Panc1 (cell line): ENCODE measurements around the gene SNTG2. TPM values are rescaled to one million over a fixed set of nuclear protein-coding genes. Genes with fewer than 3 reads are reported as not detected.

Source experiments
- ATAC-seq: fragments of 200-7000 bp; cut with Tn5 transposase; 2 replicates; pipeline ENCODE4 v1.9.1; 2020; ENCODE audit warnings: mild to moderate bottlenecking, moderate library complexity
- BruUV-seq: library from RNA; stranded (reverse); fragments of 400-500 nt; replicated peaks from 2 replicates; lab custom pipeline; 2021; lab: Mats Ljungman, UMichigan
- CTCF ChIA-PET: fragments of 300-600 bp; sonication (Branson Sonifier 250); formaldehyde crosslinking; loops from one replicate; lab custom pipeline; 2022; ENCODE audit warnings: antibody characterized with exemption; lab: Charles Lee
- POLR2A ChIA-PET: fragments of 300-600 bp; sonication (Branson Sonifier 250); formaldehyde crosslinking; loops from one replicate; lab custom pipeline; 2022; ENCODE audit warnings: antibody characterized with exemption; lab: Charles Lee
- DNase-seq: peaks from one replicate; pipeline ENCODE4 v3.0.0-alpha.2; 2010; ENCODE audit warnings: low read depth, low spot score
- H3K27ac ChIP-seq: 2 replicates; pipeline ENCODE4 v1.5.1; 2011; ENCODE audit warnings: mild to moderate bottlenecking, low read length, inconsistent platforms
- H3K27me3 ChIP-seq: fragments of 200-500 bp; sonication (Bioruptor generic); 2 replicates; pipeline ENCODE4 v1.6.0; 2014; ENCODE audit warnings: low read length, inconsistent platforms; ENCODE audit not compliant: control insufficient read depth, insufficient read depth
- H3K36me3 ChIP-seq: fragments of 200-500 bp; sonication (Bioruptor generic); 2 replicates; pipeline ENCODE4 v1.5.1; 2014; ENCODE audit warnings: inconsistent platforms, mild to moderate bottlenecking, low read length, moderate library complexity; ENCODE audit not compliant: control insufficient read depth, insufficient read depth
- H3K4me1 ChIP-seq: 2 replicates; pipeline ENCODE4 v1.5.1; 2011; ENCODE audit warnings: inconsistent platforms, mild to moderate bottlenecking, low read length, moderate library complexity; ENCODE audit not compliant: control insufficient read depth, insufficient read depth
- H3K4me3 ChIP-seq, 2 experiments: 2 replicates each; pipeline ENCODE4 v1.5.1; 2011 to 2012; ENCODE audit warnings: low read depth in 2 of 2, low read length in 2 of 2, mild to moderate bottlenecking in 2 of 2, inconsistent platforms in 1 of 2, moderate library complexity in 1 of 2
- H3K9me3 ChIP-seq: fragments of 200-500 bp; sonication (Bioruptor generic); 2 replicates; pipeline ENCODE4 v1.5.1; 2014; ENCODE audit warnings: low read depth, mild to moderate bottlenecking, inconsistent platforms, low read length, moderate library complexity; ENCODE audit not compliant: control insufficient read depth, insufficient read depth
- POLR2AphosphoS5 ChIP-seq: IDR thresholded peaks from 2 replicates; pipeline ENCODE4 v1.6.1; 2012; ENCODE audit warnings: mild to moderate bottlenecking, low read depth, low read length, moderate library complexity
- SIN3A ChIP-seq: IDR thresholded peaks from 2 replicates; pipeline ENCODE4 v1.6.1; 2012; ENCODE audit warnings: low read depth, mild to moderate bottlenecking, low read length, moderate library complexity, borderline replicate concordance; ENCODE audit not compliant: insufficient read depth
- TCF7L2 ChIP-seq: IDR thresholded peaks from 2 replicates; pipeline ENCODE4 v1.6.1; 2011; ENCODE audit warnings: mild to moderate bottlenecking, low read depth, low read length, inconsistent platforms
- in situ Hi-C: cut with HindIII; loops from 2 replicates; pipeline ENCODE4 v1.10.0; 2016; ENCODE audit warnings: low sequenced_read_pairs, low pct_unique_long_range_greater_than_20kb
- intact Hi-C: fragments of 100-400 bp; cut with micrococcal nuclease; formaldehyde crosslinking; loops from one replicate; pipeline ENCODE4 v1.10.0; 2022; ENCODE audit not compliant: unreplicated experiment
- total RNA-seq: library from RNA; stranded (reverse); gene quantifications from one replicate; pipeline ENCODE4 v1.2.1, GENCODE V29; 2021; ENCODE audit not compliant: unreplicated experiment
- TF ChIP-seq, protein P1 (sequence below): fragments of 450-650 bp; IDR thresholded peaks from 2 replicates; pipeline ENCODE4 v1.5.1; 2017; ENCODE audit warnings: mild to moderate bottlenecking
- TF ChIP-seq, protein P2 (sequence below), 2 experiments: IDR thresholded peaks; 2 replicates each; pipeline ENCODE4 v1.6.1; 2011 to 2012; ENCODE audit warnings: low read depth in 2 of 2, control low read depth in 1 of 2, low read length in 1 of 2, mild to moderate bottlenecking in 1 of 2, moderate library complexity in 1 of 2; ENCODE audit not compliant: insufficient read depth in 1 of 2

The SNTG2 gene
- total RNA-seq, 1 experiment from 2014 or later: not detected

- H3K4me3 ChIP-seq: no peak overlapping the region
- ATAC-seq (no peak), DNase-seq (no peak)
- no peaks in the 10 kb centered on the region for H3K4me1 ChIP-seq
- TF ChIP-seq, protein P1, sequence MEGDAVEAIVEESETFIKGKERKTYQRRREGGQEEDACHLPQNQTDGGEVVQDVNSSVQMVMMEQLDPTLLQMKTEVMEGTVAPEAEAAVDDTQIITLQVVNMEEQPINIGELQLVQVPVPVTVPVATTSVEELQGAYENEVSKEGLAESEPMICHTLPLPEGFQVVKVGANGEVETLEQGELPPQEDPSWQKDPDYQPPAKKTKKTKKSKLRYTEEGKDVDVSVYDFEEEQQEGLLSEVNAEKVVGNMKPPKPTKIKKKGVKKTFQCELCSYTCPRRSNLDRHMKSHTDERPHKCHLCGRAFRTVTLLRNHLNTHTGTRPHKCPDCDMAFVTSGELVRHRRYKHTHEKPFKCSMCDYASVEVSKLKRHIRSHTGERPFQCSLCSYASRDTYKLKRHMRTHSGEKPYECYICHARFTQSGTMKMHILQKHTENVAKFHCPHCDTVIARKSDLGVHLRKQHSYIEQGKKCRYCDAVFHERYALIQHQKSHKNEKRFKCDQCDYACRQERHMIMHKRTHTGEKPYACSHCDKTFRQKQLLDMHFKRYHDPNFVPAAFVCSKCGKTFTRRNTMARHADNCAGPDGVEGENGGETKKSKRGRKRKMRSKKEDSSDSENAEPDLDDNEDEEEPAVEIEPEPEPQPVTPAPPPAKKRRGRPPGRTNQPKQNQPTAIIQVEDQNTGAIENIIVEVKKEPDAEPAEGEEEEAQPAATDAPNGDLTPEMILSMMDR: no peak
- TF ChIP-seq, protein P2, sequence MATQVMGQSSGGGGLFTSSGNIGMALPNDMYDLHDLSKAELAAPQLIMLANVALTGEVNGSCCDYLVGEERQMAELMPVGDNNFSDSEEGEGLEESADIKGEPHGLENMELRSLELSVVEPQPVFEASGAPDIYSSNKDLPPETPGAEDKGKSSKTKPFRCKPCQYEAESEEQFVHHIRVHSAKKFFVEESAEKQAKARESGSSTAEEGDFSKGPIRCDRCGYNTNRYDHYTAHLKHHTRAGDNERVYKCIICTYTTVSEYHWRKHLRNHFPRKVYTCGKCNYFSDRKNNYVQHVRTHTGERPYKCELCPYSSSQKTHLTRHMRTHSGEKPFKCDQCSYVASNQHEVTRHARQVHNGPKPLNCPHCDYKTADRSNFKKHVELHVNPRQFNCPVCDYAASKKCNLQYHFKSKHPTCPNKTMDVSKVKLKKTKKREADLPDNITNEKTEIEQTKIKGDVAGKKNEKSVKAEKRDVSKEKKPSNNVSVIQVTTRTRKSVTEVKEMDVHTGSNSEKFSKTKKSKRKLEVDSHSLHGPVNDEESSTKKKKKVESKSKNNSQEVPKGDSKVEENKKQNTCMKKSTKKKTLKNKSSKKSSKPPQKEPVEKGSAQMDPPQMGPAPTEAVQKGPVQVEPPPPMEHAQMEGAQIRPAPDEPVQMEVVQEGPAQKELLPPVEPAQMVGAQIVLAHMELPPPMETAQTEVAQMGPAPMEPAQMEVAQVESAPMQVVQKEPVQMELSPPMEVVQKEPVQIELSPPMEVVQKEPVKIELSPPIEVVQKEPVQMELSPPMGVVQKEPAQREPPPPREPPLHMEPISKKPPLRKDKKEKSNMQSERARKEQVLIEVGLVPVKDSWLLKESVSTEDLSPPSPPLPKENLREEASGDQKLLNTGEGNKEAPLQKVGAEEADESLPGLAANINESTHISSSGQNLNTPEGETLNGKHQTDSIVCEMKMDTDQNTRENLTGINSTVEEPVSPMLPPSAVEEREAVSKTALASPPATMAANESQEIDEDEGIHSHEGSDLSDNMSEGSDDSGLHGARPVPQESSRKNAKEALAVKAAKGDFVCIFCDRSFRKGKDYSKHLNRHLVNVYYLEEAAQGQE (IDR thresholded peaks at IDR 0.05; ENCODE audit: insufficient read depth in 1 of 2, low read depth in 2 of 2, low read length in 1 of 2): no peak
- no peak for TF ChIP-seq SIN3A
- TF ChIP-seq TCF7L2: no peak
- in situ Hi-C loops: no loop called here
- H3K9me3 ChIP-seq: no peaks in the 10 kb centered on the region
- no peaks in the 10 kb centered on the region for H3K27me3 ChIP-seq
- no peaks in the 10 kb centered on the region for H3K36me3 ChIP-seq
- BruUV-seq: no TSS peak
- CTCF ChIA-PET: no interaction called here
- H3K27ac ChIP-seq: no peak overlapping the region
- POLR2A ChIA-PET: no interaction called here
- intact Hi-C loops: no loop called here
Measured at GRCh38 chr2:1011006-1011405, 60.4 kb downstream of the SNTG2 start.

- Histone ChIP-seq H3K4me1 (no peaks in the 10 kb centered on the region), H3K27ac (no peak overlapping the region), H3K9me3 (no peaks in the 10 kb centered on the region), H3K4me3 (no peak overlapping the region), H3K27me3 (no peaks in the 10 kb centered on the region), H3K36me3 (no peaks in the 10 kb centered on the region)
- TF ChIP-seq, protein P1: no peak
- TF ChIP-seq TCF7L2: no peak
- TF ChIP-seq SIN3A: no peak
- TF ChIP-seq POLR2AphosphoS5: no peak
- TF ChIP-seq, protein P2 (IDR thresholded peaks at IDR 0.05; ENCODE audit: insufficient read depth in 1 of 2, low read depth in 2 of 2, low read length in 1 of 2): no peak
- POLR2A ChIA-PET: no interaction called here
- intact Hi-C loops: no loop called here
- ATAC-seq: no peak
- no TSS peak for BruUV-seq
- DNase-seq: no peak
- CTCF ChIA-PET: no interaction called here
- in situ Hi-C loops: no loop called here
Measured at GRCh38 chr2:1011985-1012384, 61.3 kb downstream of the SNTG2 start.
